Neuronal stem cell (in vitro differentiated cells): ENCODE results near the gene SIAH3.
A peak's percentile ranks its signal among the peaks of the same experiment; 100 is the strongest.

Source experiments
- DNase-seq: peaks from one replicate; pipeline ENCODE4 v3.0.0-alpha.2; 2013; ENCODE audit warnings: low spot score
- H2AFZ ChIP-seq: one replicate; pipeline ENCODE4 v1.6.1; 2013; ENCODE audit warnings: mild to moderate bottlenecking, low read length, inconsistent platforms
- H2AK5ac ChIP-seq: 2 replicates; pipeline ENCODE4 v1.6.1; 2013; ENCODE audit warnings: low read depth, mild to moderate bottlenecking, inconsistent platforms, low read length, moderate library complexity, mixed read lengths
- H2BK120ac ChIP-seq: 2 replicates; pipeline ENCODE4 v1.6.1; 2013; ENCODE audit warnings: low read depth, mild to moderate bottlenecking, inconsistent platforms, low read length, moderate library complexity, mixed read lengths
- H2BK12ac ChIP-seq: one replicate; pipeline ENCODE4 v1.6.1; 2013; ENCODE audit warnings: low read length, inconsistent platforms
- H2BK15ac ChIP-seq: 2 replicates; pipeline ENCODE4 v1.6.1; 2013; ENCODE audit warnings: mild to moderate bottlenecking, low read length, inconsistent platforms, mixed read lengths
- H2BK5ac ChIP-seq: one replicate; pipeline ENCODE4 v1.6.1; 2013; ENCODE audit warnings: inconsistent platforms, mild to moderate bottlenecking, low read length, moderate library complexity
- H3K14ac ChIP-seq: one replicate; pipeline ENCODE4 v1.6.1; 2013; ENCODE audit warnings: low read length, inconsistent platforms
- H3K18ac ChIP-seq: 2 replicates; pipeline ENCODE4 v1.6.1; 2013; ENCODE audit warnings: low read length, inconsistent platforms
- H3K23ac ChIP-seq: 2 replicates; pipeline ENCODE4 v1.6.1; 2013; ENCODE audit warnings: low read depth, mild to moderate bottlenecking, mixed read lengths, low read length, inconsistent platforms; ENCODE audit not compliant: poor library complexity
- H3K27ac ChIP-seq: replicated peaks from 3 replicates; pipeline ENCODE4 v1.5.1; 2013; ENCODE audit warnings: low read length, inconsistent platforms
- H3K27me3 ChIP-seq, 3 experiments: 2 replicates each; pipeline ENCODE4 v1.6.1; 2013; ENCODE audit warnings: low read length in 3 of 3, mild to moderate bottlenecking in 2 of 3, inconsistent platforms in 1 of 3, low read depth in 1 of 3, mixed read lengths in 1 of 3, moderate library complexity in 1 of 3; ENCODE audit not compliant: control insufficient read depth in 3 of 3, insufficient read depth in 3 of 3
- H3K36me3 ChIP-seq, 2 donors: replicated peaks in 1 of 2; 2 replicates each; pipeline ENCODE4 v1.6.1; 2013; ENCODE audit warnings: low read length in 2 of 2; ENCODE audit not compliant: control insufficient read depth in 2 of 2, insufficient read depth in 2 of 2
- H3K4ac ChIP-seq: 2 replicates; pipeline ENCODE4 v1.6.1; 2013; ENCODE audit warnings: inconsistent platforms, mild to moderate bottlenecking, low read length, moderate library complexity
- H3K4me1 ChIP-seq, 2 donors: 1 replicate in 1 of 2; 2 replicates in 1 of 2; pipeline ENCODE4 v1.6.1; 2013; ENCODE audit warnings: low read length in 2 of 2, low read depth in 1 of 2; ENCODE audit not compliant: control insufficient read depth in 2 of 2, insufficient read depth in 1 of 2
- H3K4me2 ChIP-seq: one replicate; pipeline ENCODE4 v1.6.1; 2013; ENCODE audit warnings: mild to moderate bottlenecking, low read length, inconsistent platforms; ENCODE audit not compliant: insufficient read depth, poor library complexity, severe bottlenecking
- H3K4me3 ChIP-seq, 2 donors: 2 replicates each; pipeline ENCODE4 v1.5.1; 2013; ENCODE audit warnings: low read length in 2 of 2, mild to moderate bottlenecking in 2 of 2, inconsistent platforms in 1 of 2, moderate library complexity in 1 of 2
- H3K79me1 ChIP-seq: one replicate; pipeline ENCODE4 v1.6.1; 2013; ENCODE audit warnings: low read depth, mild to moderate bottlenecking, inconsistent platforms, low read length, moderate library complexity
- H3K9ac ChIP-seq: one replicate; pipeline ENCODE4 v1.6.1; 2013; ENCODE audit warnings: mild to moderate bottlenecking, low read depth, low read length, inconsistent platforms; ENCODE audit not compliant: poor library complexity
- H3K9me3 ChIP-seq, 2 donors: replicated peaks in 1 of 2; 2 replicates each; pipeline versions ENCODE3 to v1.6.1; 2013; ENCODE audit warnings: low read length in 2 of 2, mild to moderate bottlenecking in 2 of 2, inconsistent platforms in 1 of 2, low read depth in 1 of 2, mixed read lengths in 1 of 2, moderate library complexity in 1 of 2; ENCODE audit not compliant: control insufficient read depth in 2 of 2, insufficient read depth in 1 of 2
- H4K8ac ChIP-seq: one replicate; pipeline ENCODE4 v1.6.1; 2013; ENCODE audit warnings: low read depth, mild to moderate bottlenecking, inconsistent platforms, low read length, moderate library complexity
- H4K91ac ChIP-seq: one replicate; pipeline ENCODE4 v1.6.1; 2013; ENCODE audit warnings: low read length, low read depth, mild to moderate bottlenecking, inconsistent platforms; ENCODE audit not compliant: poor library complexity
- WGBS, 2 donors: extraction: QIAGEN DNeasy Blood & Tissue Kit; methylation state at CpG; one replicate each; pipeline ENCODE4 v1.1.7; 2013; ENCODE audit warnings: missing lambda C conversion rate in 2 of 2, mixed read lengths in 1 of 2; ENCODE audit not compliant: insufficient read length in 2 of 2, insufficient replicate concordance in 1 of 2; ENCODE audit errors: extremely low coverage in 2 of 2; 5-methylcytosine and 5-hydroxymethylcytosine counted together

SIAH3 gene

DNA sequence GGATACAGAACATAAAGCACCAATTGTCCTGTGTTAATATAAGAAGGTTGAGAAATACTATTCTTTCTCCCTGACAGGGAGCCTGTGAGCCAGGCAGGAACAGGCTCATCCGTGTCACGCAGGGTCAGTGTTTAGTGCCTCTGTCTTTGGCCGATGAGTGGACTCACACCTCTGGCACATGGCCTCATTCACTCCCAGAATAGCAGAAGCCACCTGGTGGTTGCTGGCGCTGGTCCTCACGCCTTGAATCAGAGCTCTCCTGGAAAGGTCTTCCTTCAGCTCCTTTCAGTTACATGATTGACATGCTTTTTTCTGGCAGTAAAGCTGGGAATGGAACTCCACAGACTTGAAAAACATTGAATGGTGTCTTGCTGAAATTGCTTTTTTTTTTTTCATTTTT, 28.1 kb upstream of the SIAH3 start:
- Histone ChIP-seq H3K4me3 (no peak overlapping the region), H3K4ac (no peak overlapping the region)

DNA sequence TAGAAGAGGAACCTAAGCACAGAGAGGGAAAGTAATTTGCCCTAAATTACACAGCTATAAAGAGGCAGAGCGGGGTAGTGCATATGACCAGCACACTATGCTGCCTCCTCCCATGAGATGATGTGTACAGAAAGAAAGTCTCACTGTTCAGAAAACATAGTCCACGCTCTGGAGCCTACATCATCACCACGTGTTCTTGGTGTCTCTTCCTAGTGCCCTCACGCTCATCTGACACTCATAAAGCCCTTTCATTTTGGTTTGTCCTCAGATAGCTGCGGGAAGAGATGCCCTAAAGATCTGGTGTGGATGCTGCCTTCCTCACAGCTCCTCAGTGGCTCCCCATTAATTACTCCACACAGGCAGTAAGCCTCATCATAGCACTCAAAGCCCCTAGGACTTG, 27.4 kb upstream of the SIAH3 start:
- Histone ChIP-seq H3K4me1 (peaks cover 7 to 18% of the 10 kb centered on the region in 2 donors), H2BK5ac (no peak overlapping the region), H3K18ac (no peak overlapping the region), H3K9me3 (no peaks in the 10 kb centered on the region), H2BK120ac (no peak overlapping the region), H3K79me1 (no peaks in the 10 kb centered on the region), H3K23ac (no peak overlapping the region), H3K4me2 (no peak overlapping the region), H3K27ac (no peak overlapping the region), H3K4ac (no peak overlapping the region), H3K4me3 (no peak overlapping the region), H3K27me3 (peaks cover 0 to 4% (median 0%) of the 10 kb centered on the region in 3 experiments), H2AFZ (no peak overlapping the region), H2BK15ac (no peak overlapping the region), H3K9ac (no peak overlapping the region), H2BK12ac (no peak overlapping the region), H4K91ac (no peak overlapping the region), H3K36me3 (no peaks in the 10 kb centered on the region), H4K8ac (no peak overlapping the region), H3K14ac (no peak overlapping the region), H2AK5ac (no peak overlapping the region)
- DNase-seq = no peak
- WGBS, 2 donors = no CpG with 5 or more reads among the region's 5 CpGs

More for the DNA sequence above, 28.1 kb upstream of the SIAH3 start:
- no peak overlapping the region for H2BK15ac ChIP-seq
- no peak overlapping the region for H3K23ac ChIP-seq
- H3K36me3 ChIP-seq = no peaks in the 10 kb centered on the region
- no peak overlapping the region for H3K18ac ChIP-seq
- H2AFZ ChIP-seq = peak overlapping the region; percentile 2
- H3K14ac ChIP-seq = no peak overlapping the region
- H3K79me1 ChIP-seq = no peaks in the 10 kb centered on the region
- H3K27me3 ChIP-seq = peaks cover 0 to 5% (median 3%) of the 10 kb centered on the region in 3 experiments
- no peak overlapping the region for H2AK5ac ChIP-seq
- H4K91ac ChIP-seq = no peak overlapping the region
- H3K27ac ChIP-seq = no peak overlapping the region
- H3K4me1 ChIP-seq = peaks cover 7 to 16% of the 10 kb centered on the region in 2 donors
- H4K8ac ChIP-seq = no peak overlapping the region
- no peak for DNase-seq
- H2BK12ac ChIP-seq = no peak overlapping the region
- H3K9me3 ChIP-seq = no peaks in the 10 kb centered on the region
- H2BK120ac ChIP-seq = no peak overlapping the region
- H3K4me2 ChIP-seq = no peak overlapping the region
- no CpG with 5 or more reads among the region's 5 CpGs for WGBS, 2 donors
- no peak overlapping the region for H2BK5ac ChIP-seq
- H3K9ac ChIP-seq = no peak overlapping the region

- H3K36me3 ChIP-seq = no peaks in the 10 kb centered on the region
- H2AFZ ChIP-seq = no peak overlapping the region
- no peak overlapping the region for H3K9ac ChIP-seq
- H2BK5ac ChIP-seq = no peak overlapping the region
- DNase-seq = no peak
- no peaks in the 10 kb centered on the region for H3K27me3 ChIP-seq
- no peak overlapping the region for H2BK12ac ChIP-seq
- H3K9me3 ChIP-seq = no peaks in the 10 kb centered on the region
- no peak overlapping the region for H4K91ac ChIP-seq
- no peak overlapping the region for H3K4me2 ChIP-seq
- H3K18ac ChIP-seq = no peak overlapping the region
- no peak overlapping the region for H2BK120ac ChIP-seq
- H3K79me1 ChIP-seq = no peaks in the 10 kb centered on the region
- H3K4me3 ChIP-seq = no peak overlapping the region
- no peak overlapping the region for H3K14ac ChIP-seq
- no peak overlapping the region for H3K23ac ChIP-seq
- H3K27ac ChIP-seq = no peak overlapping the region
- no peak overlapping the region for H2BK15ac ChIP-seq
- no peak overlapping the region for H4K8ac ChIP-seq
- no peak overlapping the region for H2AK5ac ChIP-seq
- WGBS, 2 donors = no CpG with 5 or more reads among the region's 4 CpGs
- H3K4ac ChIP-seq = no peak overlapping the region
- peaks cover 6 to 19% of the 10 kb centered on the region in 2 donors for H3K4me1 ChIP-seq
Measured at GRCh38 chr13:45876781-45877180, 25.2 kb upstream of the SIAH3 start.

GRCh38 chr13:45875951-45876350, 24.4 kb upstream of the SIAH3 start:
- Histone ChIP-seq H3K27ac (no peak overlapping the region), H3K79me1 (no peaks in the 10 kb centered on the region), H3K4me1 (peaks cover 6 to 19% of the 10 kb centered on the region in 2 donors), H2AK5ac (no peak overlapping the region), H2BK120ac (no peak overlapping the region), H3K14ac (no peak overlapping the region), H3K27me3 (no peaks in the 10 kb centered on the region), H3K36me3 (no peaks in the 10 kb centered on the region), H3K9me3 (no peaks in the 10 kb centered on the region), H4K8ac (no peak overlapping the region), H3K4ac (no peak overlapping the region), H3K18ac (no peak overlapping the region), H3K9ac (no peak overlapping the region), H3K4me3 (no peak overlapping the region), H2AFZ (no peak overlapping the region), H3K23ac (no peak overlapping the region), H2BK12ac (no peak overlapping the region), H2BK15ac (no peak overlapping the region), H3K4me2 (no peak overlapping the region), H4K91ac (no peak overlapping the region), H2BK5ac (no peak overlapping the region)
- no peak for DNase-seq
- WGBS, 2 donors = no CpG with 5 or more reads among the region's 9 CpGs
